ENCODE results near the gene NABP2. TPM values are rescaled to one million over a fixed set of nuclear protein-coding genes. Genes with fewer than 3 reads are reported as not detected.

The NABP2 gene
- total and polyA plus RNA-seq, 10 of the 15 experiments (the other 5 are each of a cell fraction or from before 2014, with no cell fraction given): 20.7 to 97.9 (median 60.9) TPM

GRCh38 chr12:56221757-56222530 lies 2.2 kb upstream of the NABP2 start, which contains the start of gene RNF41:
Gene RNF41 (minus strand): TSS chr12:56221922. CDS start chr12:56214047, 7,875 bp downstream.
- intact Hi-C loops (cut with micrococcal nuclease; ENCODE audit: unreplicated experiment): no loop called here
- TF ChIP-seq CHD4 (IDR thresholded peaks at IDR 0.05) (no peak), NR2C2 (IDR thresholded peaks at IDR 0.05; ENCODE audit: borderline replicate concordance, control insufficient read depth, insufficient read length, low read depth) (no peak), E2F4 (IDR thresholded peaks at IDR 0.05; ENCODE audit: low read depth, low read length) (no peak), ESRRA (IDR thresholded peaks at IDR 0.05; ENCODE audit: low read length) (no peak), SIX5 (IDR thresholded peaks at IDR 0.05; ENCODE audit: low read depth, low read length, severe bottlenecking) (peak; percentile 6), JUND (IDR thresholded peaks at IDR 0.05; ENCODE audit: low read depth, low read length) (no peak), BRCA1 (IDR thresholded peaks at IDR 0.05; ENCODE audit: low read depth, low read length) (no peak), MTA3 (IDR thresholded peaks at IDR 0.05; ENCODE audit: borderline replicate concordance, low read length) (no peak), TBL1XR1 (IDR thresholded peaks at IDR 0.05; ENCODE audit: low read depth, low read length) (no peak), SP1 (IDR thresholded peaks at IDR 0.05; ENCODE audit: low read depth, low read length) (peak; percentile 61)
- TF ChIP-seq, protein P1, sequence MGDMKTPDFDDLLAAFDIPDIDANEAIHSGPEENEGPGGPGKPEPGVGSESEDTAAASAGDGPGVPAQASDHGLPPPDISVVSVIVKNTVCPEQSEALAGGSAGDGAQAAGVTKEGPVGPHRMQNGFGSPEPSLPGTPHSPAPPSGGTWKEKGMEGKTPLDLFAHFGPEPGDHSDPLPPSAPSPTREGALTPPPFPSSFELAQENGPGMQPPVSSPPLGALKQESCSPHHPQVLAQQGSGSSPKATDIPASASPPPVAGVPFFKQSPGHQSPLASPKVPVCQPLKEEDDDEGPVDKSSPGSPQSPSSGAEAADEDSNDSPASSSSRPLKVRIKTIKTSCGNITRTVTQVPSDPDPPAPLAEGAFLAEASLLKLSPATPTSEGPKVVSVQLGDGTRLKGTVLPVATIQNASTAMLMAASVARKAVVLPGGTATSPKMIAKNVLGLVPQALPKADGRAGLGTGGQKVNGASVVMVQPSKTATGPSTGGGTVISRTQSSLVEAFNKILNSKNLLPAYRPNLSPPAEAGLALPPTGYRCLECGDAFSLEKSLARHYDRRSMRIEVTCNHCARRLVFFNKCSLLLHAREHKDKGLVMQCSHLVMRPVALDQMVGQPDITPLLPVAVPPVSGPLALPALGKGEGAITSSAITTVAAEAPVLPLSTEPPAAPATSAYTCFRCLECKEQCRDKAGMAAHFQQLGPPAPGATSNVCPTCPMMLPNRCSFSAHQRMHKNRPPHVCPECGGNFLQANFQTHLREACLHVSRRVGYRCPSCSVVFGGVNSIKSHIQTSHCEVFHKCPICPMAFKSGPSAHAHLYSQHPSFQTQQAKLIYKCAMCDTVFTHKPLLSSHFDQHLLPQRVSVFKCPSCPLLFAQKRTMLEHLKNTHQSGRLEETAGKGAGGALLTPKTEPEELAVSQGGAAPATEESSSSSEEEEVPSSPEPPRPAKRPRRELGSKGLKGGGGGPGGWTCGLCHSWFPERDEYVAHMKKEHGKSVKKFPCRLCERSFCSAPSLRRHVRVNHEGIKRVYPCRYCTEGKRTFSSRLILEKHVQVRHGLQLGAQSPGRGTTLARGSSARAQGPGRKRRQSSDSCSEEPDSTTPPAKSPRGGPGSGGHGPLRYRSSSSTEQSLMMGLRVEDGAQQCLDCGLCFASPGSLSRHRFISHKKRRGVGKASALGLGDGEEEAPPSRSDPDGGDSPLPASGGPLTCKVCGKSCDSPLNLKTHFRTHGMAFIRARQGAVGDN (IDR thresholded peaks at IDR 0.05): peak; percentile 49; the same call in 1 of the 2 replicates
- TF ChIP-seq, protein P2, sequence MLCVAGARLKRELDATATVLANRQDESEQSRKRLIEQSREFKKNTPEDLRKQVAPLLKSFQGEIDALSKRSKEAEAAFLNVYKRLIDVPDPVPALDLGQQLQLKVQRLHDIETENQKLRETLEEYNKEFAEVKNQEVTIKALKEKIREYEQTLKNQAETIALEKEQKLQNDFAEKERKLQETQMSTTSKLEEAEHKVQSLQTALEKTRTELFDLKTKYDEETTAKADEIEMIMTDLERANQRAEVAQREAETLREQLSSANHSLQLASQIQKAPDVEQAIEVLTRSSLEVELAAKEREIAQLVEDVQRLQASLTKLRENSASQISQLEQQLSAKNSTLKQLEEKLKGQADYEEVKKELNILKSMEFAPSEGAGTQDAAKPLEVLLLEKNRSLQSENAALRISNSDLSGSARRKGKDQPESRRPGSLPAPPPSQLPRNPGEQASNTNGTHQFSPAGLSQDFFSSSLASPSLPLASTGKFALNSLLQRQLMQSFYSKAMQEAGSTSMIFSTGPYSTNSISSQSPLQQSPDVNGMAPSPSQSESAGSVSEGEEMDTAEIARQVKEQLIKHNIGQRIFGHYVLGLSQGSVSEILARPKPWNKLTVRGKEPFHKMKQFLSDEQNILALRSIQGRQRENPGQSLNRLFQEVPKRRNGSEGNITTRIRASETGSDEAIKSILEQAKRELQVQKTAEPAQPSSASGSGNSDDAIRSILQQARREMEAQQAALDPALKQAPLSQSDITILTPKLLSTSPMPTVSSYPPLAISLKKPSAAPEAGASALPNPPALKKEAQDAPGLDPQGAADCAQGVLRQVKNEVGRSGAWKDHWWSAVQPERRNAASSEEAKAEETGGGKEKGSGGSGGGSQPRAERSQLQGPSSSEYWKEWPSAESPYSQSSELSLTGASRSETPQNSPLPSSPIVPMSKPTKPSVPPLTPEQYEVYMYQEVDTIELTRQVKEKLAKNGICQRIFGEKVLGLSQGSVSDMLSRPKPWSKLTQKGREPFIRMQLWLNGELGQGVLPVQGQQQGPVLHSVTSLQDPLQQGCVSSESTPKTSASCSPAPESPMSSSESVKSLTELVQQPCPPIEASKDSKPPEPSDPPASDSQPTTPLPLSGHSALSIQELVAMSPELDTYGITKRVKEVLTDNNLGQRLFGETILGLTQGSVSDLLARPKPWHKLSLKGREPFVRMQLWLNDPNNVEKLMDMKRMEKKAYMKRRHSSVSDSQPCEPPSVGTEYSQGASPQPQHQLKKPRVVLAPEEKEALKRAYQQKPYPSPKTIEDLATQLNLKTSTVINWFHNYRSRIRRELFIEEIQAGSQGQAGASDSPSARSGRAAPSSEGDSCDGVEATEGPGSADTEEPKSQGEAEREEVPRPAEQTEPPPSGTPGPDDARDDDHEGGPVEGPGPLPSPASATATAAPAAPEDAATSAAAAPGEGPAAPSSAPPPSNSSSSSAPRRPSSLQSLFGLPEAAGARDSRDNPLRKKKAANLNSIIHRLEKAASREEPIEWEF (IDR thresholded peaks at IDR 0.05; ENCODE audit: insufficient replicate concordance, low read depth, low read length): no peak

More at GRCh38 chr12:56221757-56222530, 2.2 kb upstream of the NABP2 start, which contains the start of gene RNF41:
- no peaks in the 10 kb centered on the region for H4K20me1 ChIP-seq (ENCODE audit: control insufficient read depth, insufficient read depth)
- H3K9me3 ChIP-seq (replicated peaks; ENCODE audit: control insufficient read depth, insufficient read depth, low read length): no peaks in the 10 kb centered on the region; the same call in 2 of the 3 replicates
- in situ Hi-C loops (cut with MboI): no loop called here
- H3K79me2 ChIP-seq (ENCODE audit: control insufficient read depth, insufficient read depth, low read length): peaks cover 30% of the 10 kb centered on the region
- peak within 1 kb of the TSS; percentile 96 for H2AFZ ChIP-seq (ENCODE audit: control insufficient read depth, low read depth, low read length)
- under 1% methylated on average over 42 of the region's 42 CpGs for WGBS (ENCODE audit: insufficient coverage, insufficient replicate concordance, low lambda C conversion rate, missing lambda C conversion rate)
- peak within 1 kb of the TSS; percentile 96 for H3K4me2 ChIP-seq (ENCODE audit: control insufficient read depth, insufficient read depth)
- ChIA-PET POLR2A (interaction anchor here (0.5 to 4.0 kb wide), 42 partner anchors 9 to 504 kb away, joined by 3 to 68 read pairs (median 4); partner anchors contain the start of genes ANKRD52, CNPY2, COQ10A and ESYT1), CTCF (interaction anchor here (0.6 to 4.2 kb wide), 34 partner anchors 11 to 483 kb away, joined by 3 to 107 read pairs (median 5); partner anchors contain the start of genes ANKRD52, CNPY2, COQ10A and ESYT1), SMC1A (ENCODE audit: uncharacterized antibody, unreplicated experiment) (interaction anchor here (0.8 to 3.4 kb wide), 21 partner anchors 14 to 411 kb away, joined by 3 to 33 read pairs (median 5); partner anchors contain the start of genes ANKRD52, CNPY2, ESYT1 and SMARCC2), RAD21 (ENCODE audit: unreplicated experiment) (interaction anchor here (0.6 to 3.5 kb wide), 32 partner anchors 9 to 483 kb away, joined by 3 to 41 read pairs (median 5); partner anchors contain the start of genes ANKRD52, CNPY2, COQ10A and ESYT1)
- no peaks in the 10 kb centered on the region; a peak in 1 of 4 replicates for H3K36me3 ChIP-seq (ENCODE audit: control insufficient read depth in 2 of 2, insufficient read depth in 2 of 2, low read length in 1 of 2)
- TSS peak; percentile 74 for BruUV-seq (replicated peaks)
- 0 out of 2 replicates have a peak, but pooled peaks cover 3% of the 10 kb centered on the region for H3K4me1 ChIP-seq (ENCODE audit: control insufficient read depth, insufficient read depth, low read length)
- peak; percentile 88 for ATAC-seq
- H3K9ac ChIP-seq (ENCODE audit: control insufficient read depth, insufficient read depth, low read length): peak within 1 kb of the TSS; percentile 95
- H3K4me3 ChIP-seq: peak within 1 kb of the TSS; percentile 91
- FAIRE-seq: peak; percentile 95
- peak within 1 kb of the TSS; percentile 96 for H3K27ac ChIP-seq (ENCODE audit: control insufficient read depth, insufficient read depth)
- no peaks in the 10 kb centered on the region for H3K27me3 ChIP-seq (replicated peaks in 1 of 2; ENCODE audit: control insufficient read depth in 2 of 2, insufficient read depth in 2 of 2, low read length in 1 of 2)
- peak; percentile 82 for DNase-seq (ENCODE audit: low read depth, low spot score)

Measured in GM12878 (cell line).